Omental fat pad (tissue), 4 donors: ENCODE measurements around the gene GRHL1. TPM values are rescaled to one million over a fixed set of nuclear protein-coding genes. Genes with fewer than 3 reads are reported as not detected.

ENCODE experiments used
- ATAC-seq: fragments of 150-250 bp; one replicate; pipeline ENCODE4 v1.9.1; 2016; ENCODE audit warnings: mild to moderate bottlenecking, moderate library complexity; ENCODE audit not compliant: low FRiP score
- DNase-seq: peaks from one replicate; pipeline ENCODE4 v3.0.0-alpha.2; 2019; ENCODE audit warnings: low spot score
- CTCF ChIP-seq, 3 donors: fragments of 450-650 bp; IDR thresholded peaks; one replicate each; pipeline ENCODE4 v1.5.1; 2016 to 2017; ENCODE audit warnings: antibody characterized with exemption in 3 of 3, mild to moderate bottlenecking in 3 of 3, moderate library complexity in 2 of 3
- total RNA-seq, 4 donors: library from RNA; depleted of rRNA; stranded (reverse); fragments of >200 nt; gene quantifications; one replicate each; pipeline ENCODE4 v1.1.0, GENCODE V29; 2016

The GRHL1 gene
- total RNA-seq, 4 donors from 2014 or later: 0.95 to 15.1 (median 5.1) TPM

GRCh38 chr2:9991829-9992273 lies 40.4 kb downstream of the GRHL1 start:
- DNase-seq: no peak
- no peak for TF ChIP-seq CTCF (IDR thresholded peaks at IDR 0.05)
- ATAC-seq: no peak

DNA sequence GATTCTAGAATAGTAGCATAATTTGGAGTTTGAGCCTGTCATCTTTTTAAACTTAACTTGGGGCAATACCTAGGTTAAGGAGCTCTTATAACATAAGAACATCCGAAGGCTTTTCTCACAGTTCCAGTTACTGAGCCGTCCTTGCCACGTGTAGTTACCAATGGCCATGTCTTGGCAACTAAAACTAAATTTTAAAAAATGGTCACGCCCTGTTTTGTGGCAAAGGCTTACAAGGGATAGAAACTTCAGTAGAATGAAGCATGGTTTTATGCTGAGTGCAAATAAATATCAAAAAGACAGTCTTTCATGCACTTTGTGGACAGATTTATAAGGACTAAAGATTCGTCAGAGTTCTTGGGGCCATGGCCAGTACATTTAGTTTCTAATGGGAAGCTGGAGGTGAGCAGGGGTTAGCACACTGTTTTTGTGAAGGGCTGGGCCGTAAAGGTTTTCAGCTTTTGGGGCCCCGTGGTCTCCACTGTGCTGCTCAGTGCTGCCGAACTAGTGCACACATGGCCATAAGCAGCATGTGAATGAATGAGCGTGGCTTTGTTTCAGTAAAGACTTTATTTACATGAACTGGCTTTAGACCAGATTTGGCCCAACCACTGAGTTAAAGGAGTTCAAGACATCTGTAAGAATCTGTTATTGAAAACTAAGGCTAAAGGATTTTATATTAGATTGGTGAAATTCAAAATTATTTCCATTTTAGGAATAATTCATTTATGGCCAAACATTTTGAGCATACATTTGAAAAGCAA lies 41.1 kb downstream of the GRHL1 start:
- no peak for DNase-seq
- TF ChIP-seq CTCF (IDR thresholded peaks at IDR 0.05): no peak
- no peak for ATAC-seq

- no peak for TF ChIP-seq CTCF (IDR thresholded peaks at IDR 0.05)
- DNase-seq (no peak), ATAC-seq (no peak)
These were observed 42.1 kb downstream of the GRHL1 start for GRCh38 chr2:9993488-9994165.

DNA sequence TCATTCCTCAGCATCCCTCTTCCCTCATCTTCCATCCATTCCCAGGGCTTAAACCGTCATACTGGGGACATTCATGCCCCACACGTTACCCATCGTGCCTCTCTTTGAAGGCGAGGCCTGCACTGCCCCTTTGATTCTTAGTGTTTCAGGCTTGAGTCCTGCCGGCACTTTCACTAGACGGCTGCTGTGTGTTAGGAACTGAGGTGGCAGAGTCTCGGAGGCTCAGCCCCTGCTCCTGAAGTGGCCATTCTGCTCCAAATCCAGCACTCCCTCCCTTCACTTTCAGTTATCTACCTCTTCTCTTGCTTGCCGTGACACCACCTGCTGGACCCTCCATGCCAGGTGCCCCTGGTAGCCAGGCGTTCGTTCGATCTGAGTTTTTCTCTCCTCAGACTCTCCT lies 43.0 kb downstream of the GRHL1 start:
- no peak for TF ChIP-seq CTCF (IDR thresholded peaks at IDR 0.05)
- DNase-seq: no peak
- no peak for ATAC-seq

DNA sequence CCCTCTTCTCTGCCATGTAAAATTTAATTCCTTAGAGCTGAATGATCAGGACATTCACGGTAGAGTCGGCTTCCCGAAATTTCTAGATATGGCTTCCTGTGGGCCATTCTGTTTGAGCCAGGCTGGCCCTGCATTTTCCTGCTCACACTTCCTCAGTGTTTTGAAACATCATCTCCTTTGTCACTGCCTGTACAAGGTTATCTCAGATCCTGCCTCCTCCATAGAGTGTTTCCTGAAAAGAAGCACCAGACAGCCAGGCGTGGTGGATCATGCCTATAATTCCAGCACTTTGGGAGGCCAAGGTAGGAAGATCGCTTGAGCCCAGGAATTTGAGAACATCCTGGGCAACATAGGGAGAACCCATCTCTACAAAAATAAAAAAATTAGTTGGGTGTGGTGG lies 43.6 kb downstream of the GRHL1 start:
- no peak for TF ChIP-seq CTCF (IDR thresholded peaks at IDR 0.05)
- ATAC-seq: no peak
- no peak for DNase-seq

GRCh38 chr2:9996321-9996720 lies 44.8 kb downstream of the GRHL1 start:
- no peak for TF ChIP-seq CTCF (IDR thresholded peaks at IDR 0.05)
- ATAC-seq (no peak), DNase-seq (no peak)

DNA sequence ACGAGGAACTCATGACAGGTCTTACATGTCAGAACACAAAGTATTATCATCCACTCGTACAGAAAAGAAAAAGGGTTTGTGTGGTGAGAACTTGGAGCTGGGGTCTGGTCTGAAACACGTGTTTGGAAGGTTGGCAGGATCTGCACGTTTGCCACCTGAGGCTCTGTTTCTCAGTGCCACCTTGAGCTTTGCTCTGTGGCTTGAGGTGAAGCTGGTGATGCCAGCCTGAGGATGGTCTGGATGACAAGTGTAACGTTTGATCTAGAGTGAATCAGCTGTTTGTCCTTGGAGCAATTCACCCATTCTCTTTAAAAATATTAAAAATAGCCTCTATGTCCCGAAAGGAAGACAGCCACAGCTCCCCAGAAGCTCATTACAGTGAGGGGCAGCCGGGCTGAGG lies 46.4 kb downstream of the GRHL1 start:
- no peak for ATAC-seq
- TF ChIP-seq CTCF (IDR thresholded peaks at IDR 0.05): no peak
- no peak for DNase-seq
